Subcutaneous abdominal adipose tissue (tissue), 5 donors: ENCODE data around the gene SSBP3.

Source experiments
- H3K27ac ChIP-seq: one replicate; pipeline ENCODE4 v1.7.0; 2013; ENCODE audit warnings: low read depth, mild to moderate bottlenecking, inconsistent platforms, low read length, moderate library complexity
- H3K27me3 ChIP-seq, 5 donors: one replicate each; pipeline ENCODE4 v1.7.0; 2013; ENCODE audit warnings: low read length in 5 of 5, inconsistent platforms in 1 of 5; ENCODE audit not compliant: control insufficient read depth in 5 of 5, insufficient read depth in 4 of 5
- H3K36me3 ChIP-seq, 5 donors: one replicate each; pipeline ENCODE4 v1.7.0; 2013; ENCODE audit warnings: low read length in 5 of 5; ENCODE audit not compliant: control insufficient read depth in 5 of 5, insufficient read depth in 5 of 5
- H3K4me1 ChIP-seq, 5 donors: one replicate each; pipeline ENCODE4 v1.7.0; 2013; ENCODE audit warnings: low read length in 5 of 5, mild to moderate bottlenecking in 3 of 5, moderate library complexity in 1 of 5; ENCODE audit not compliant: control insufficient read depth in 5 of 5, insufficient read depth in 5 of 5
- H3K4me3 ChIP-seq, 5 donors: one replicate each; pipeline ENCODE4 v1.7.0; 2013; ENCODE audit warnings: low read length in 5 of 5, low read depth in 1 of 5
- H3K9ac ChIP-seq, 5 donors: one replicate each; pipeline ENCODE4 v1.7.0; 2013; ENCODE audit warnings: low read length in 5 of 5, mild to moderate bottlenecking in 4 of 5, moderate library complexity in 3 of 5
- H3K9me3 ChIP-seq, 5 donors: one replicate each; pipeline ENCODE4 v1.7.0; 2013; ENCODE audit warnings: low read length in 5 of 5; ENCODE audit not compliant: control insufficient read depth in 5 of 5
- donor health status: healthy.
- donor health status: healthy.
- donor health status: healthy.
- donor health status: healthy.
- donor health status: healthy.

The SSBP3 gene

DNA sequence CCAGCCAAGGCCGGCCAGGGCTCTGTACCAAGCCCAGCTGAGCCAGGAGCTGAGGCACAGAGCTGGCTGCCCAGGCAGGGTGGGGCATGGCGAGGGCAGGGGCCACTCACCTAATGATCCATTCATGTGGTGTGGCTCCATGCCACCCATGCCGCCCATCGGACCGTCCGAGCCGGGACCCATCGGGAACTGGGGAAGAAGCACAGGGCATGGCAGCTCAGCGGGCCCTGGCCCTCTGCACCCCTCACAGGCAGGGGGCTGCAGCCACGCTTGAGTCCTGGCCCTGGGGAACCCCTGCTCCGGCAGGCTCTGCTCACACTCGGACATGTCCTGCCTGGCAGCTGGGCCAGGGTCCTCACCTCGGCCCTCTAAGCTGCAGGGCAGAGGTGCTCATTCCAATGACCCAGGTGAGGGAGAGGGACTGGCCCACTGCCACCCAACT is 177.5 kb downstream of the SSBP3 start:
- H3K4me3 ChIP-seq: no peak overlapping the region
- H3K27ac ChIP-seq: no peak overlapping the region
- H3K27me3 ChIP-seq: no peaks in the 10 kb centered on the region
- peaks cover 0 to 12% (median 5%) of the 10 kb centered on the region in 5 donors for H3K4me1 ChIP-seq
- H3K36me3 ChIP-seq: peaks cover 0 to 35% (median 11%) of the 10 kb centered on the region in 5 donors
- no peaks in the 10 kb centered on the region for H3K9me3 ChIP-seq
- no peak overlapping the region for H3K9ac ChIP-seq

DNA sequence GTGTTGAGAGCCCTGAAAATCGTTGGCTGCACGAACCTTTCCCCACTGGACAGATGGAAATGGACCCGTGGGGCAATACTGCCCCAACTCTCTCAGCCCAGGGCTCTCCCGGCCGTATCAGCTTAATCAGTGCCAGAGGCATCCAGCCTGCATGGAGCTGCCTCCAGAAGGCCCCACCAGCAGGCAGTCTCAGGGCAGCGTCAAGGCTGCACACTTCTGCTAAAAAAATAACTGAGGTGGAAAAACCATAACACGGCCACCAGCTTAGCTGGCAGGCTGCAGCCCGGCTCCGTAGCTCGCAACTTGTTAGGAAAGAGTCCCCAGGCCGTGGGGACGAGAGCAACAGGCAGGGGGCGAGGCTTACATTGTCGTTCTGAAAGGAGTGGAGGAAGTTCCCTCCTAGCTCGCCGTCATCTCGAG is 178.3 kb downstream of the SSBP3 start:
- no peak overlapping the region for H3K27ac ChIP-seq
- no peak overlapping the region for H3K9ac ChIP-seq
- H3K4me1 ChIP-seq: peaks cover 0 to 12% (median 5%) of the 10 kb centered on the region in 5 donors
- H3K36me3 ChIP-seq: peaks cover 0 to 35% (median 11%) of the 10 kb centered on the region in 5 donors
- no peaks in the 10 kb centered on the region for H3K9me3 ChIP-seq
- no peak overlapping the region for H3K4me3 ChIP-seq
- no peaks in the 10 kb centered on the region for H3K27me3 ChIP-seq

DNA sequence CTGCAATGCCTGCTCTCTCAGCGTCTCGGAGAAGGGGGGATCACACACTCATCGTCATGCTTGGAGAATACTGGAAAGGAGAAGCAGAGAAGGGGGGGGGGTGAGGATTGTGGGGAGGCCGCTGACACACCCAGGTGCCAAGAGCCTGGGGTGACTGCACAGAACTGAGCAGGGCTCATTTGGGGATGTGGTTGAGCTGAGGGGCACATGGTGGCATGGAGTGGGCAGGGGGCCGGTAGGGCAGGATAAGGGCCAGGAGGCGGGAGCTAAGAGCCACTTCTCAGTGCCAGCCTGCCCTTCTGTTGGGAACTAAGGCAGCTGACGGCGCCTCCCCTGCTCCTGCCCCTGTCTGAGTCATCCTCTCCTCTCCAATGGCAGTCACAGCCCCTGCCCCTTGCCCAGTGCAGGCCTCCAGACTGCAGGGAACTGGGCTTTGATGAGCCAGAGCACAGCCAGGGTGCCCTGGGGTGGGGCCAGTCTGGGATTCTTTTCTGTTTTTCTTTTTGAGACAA is 179.0 kb downstream of the SSBP3 start:
- Histone ChIP-seq H3K27ac (no peak overlapping the region), H3K4me1 (peaks cover 0 to 12% (median 5%) of the 10 kb centered on the region in 5 donors), H3K36me3 (peaks cover 0 to 35% (median 11%) of the 10 kb centered on the region in 5 donors), H3K9me3 (no peaks in the 10 kb centered on the region), H3K4me3 (no peak overlapping the region), H3K9ac (no peak overlapping the region), H3K27me3 (no peaks in the 10 kb centered on the region)

GRCh38 chr1:54225986-54226559 is 180.1 kb downstream of the SSBP3 start:
- H3K9ac ChIP-seq: no peak overlapping the region
- H3K27me3 ChIP-seq: no peaks in the 10 kb centered on the region
- H3K9me3 ChIP-seq: no peaks in the 10 kb centered on the region
- no peak overlapping the region for H3K4me3 ChIP-seq
- H3K36me3 ChIP-seq: peaks cover 0 to 34% (median 11%) of the 10 kb centered on the region in 5 donors
- H3K27ac ChIP-seq: no peak overlapping the region
- peaks cover 3 to 15% (median 11%) of the 10 kb centered on the region in 5 donors for H3K4me1 ChIP-seq

- Histone ChIP-seq H3K4me3 (no peak overlapping the region), H3K9me3 (no peaks in the 10 kb centered on the region), H3K27me3 (no peaks in the 10 kb centered on the region), H3K36me3 (peaks cover 0 to 29% (median 11%) of the 10 kb centered on the region in 5 donors), H3K9ac (no peak overlapping the region), H3K4me1 (peaks cover 5 to 22% (median 18%) of the 10 kb centered on the region in 5 donors), H3K27ac (no peak overlapping the region)
These were observed 180.8 kb downstream of the SSBP3 start for GRCh38 chr1:54225378-54225777.

GRCh38 chr1:54224233-54224632 is 182.0 kb downstream of the SSBP3 start:
- H3K36me3 ChIP-seq: peaks cover 0 to 29% (median 11%) of the 10 kb centered on the region in 5 donors
- no peaks in the 10 kb centered on the region for H3K27me3 ChIP-seq
- H3K9me3 ChIP-seq: no peaks in the 10 kb centered on the region
- no peak overlapping the region for H3K9ac ChIP-seq
- H3K4me1 ChIP-seq: peaks cover 4 to 29% (median 27%) of the 10 kb centered on the region in 5 donors
- H3K4me3 ChIP-seq: no peak overlapping the region
- no peak overlapping the region for H3K27ac ChIP-seq

DNA sequence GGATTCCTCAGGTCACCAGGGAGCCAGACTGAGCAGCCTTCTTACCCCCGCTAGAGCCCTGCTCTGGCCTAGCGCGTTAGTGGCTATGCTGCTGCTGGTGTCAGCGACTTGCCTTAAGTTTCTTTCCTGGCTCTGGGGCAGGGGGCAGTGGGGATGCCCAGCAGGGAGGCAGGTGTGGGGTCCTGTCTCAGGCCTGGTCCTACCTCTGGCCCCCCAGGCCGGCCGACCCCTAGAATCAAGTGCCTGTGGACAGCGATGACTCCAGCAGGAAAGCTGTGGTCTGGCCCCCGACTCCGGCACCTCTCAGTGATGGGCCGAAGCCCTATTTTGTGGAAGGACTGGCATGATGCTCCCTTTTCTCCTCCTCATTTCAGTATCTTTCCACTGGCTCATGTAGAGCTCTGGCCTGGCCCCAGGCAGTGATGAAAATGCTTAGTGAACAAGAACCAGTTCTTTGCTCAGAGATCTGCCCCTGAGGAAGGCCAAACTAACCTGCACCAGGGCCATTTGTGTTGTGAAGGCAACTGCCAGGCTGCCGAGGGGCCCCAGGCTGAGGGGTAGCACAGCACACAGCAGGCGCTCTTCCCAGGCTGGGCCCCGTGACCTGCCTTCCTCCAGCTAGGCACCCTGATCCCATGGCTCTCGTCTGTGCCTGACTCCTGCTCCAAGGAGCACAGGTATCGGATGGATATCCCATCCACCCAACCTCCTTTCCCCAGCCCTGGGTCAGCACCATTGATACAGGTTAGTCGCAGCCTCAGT is 182.6 kb downstream of the SSBP3 start:
- Histone ChIP-seq H3K27ac (no peak overlapping the region), H3K9ac (peak overlapping the region in 1 of 5 donors; percentile 14), H3K36me3 (peaks cover 0 to 31% (median 16%) of the 10 kb centered on the region in 5 donors), H3K27me3 (no peaks in the 10 kb centered on the region), H3K4me1 (peaks cover 1 to 35% (median 29%) of the 10 kb centered on the region in 5 donors), H3K9me3 (no peaks in the 10 kb centered on the region), H3K4me3 (no peak overlapping the region)

DNA sequence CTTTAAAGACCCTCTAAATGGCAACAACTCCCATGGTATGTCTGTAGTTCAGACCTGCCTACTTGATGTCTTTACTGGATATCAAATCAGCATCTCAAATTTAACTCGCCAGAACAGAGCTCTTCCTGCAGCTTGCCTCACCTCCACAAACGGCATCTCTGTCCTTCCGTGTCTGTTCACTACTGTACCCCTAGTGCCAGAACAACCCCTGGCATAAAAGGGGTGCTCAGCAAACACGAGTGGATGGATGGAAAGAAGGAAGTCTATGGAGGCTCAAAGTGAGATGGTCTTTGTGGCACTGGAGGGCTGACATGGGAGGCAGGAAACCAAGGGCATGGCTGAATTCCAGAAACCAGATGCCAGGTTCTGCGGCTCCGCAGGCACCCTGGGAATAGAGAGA is 183.5 kb downstream of the SSBP3 start:
- Histone ChIP-seq H3K9ac (no peak overlapping the region), H3K4me3 (no peak overlapping the region), H3K9me3 (no peaks in the 10 kb centered on the region), H3K27ac (no peak overlapping the region), H3K36me3 (peaks cover 0 to 31% (median 20%) of the 10 kb centered on the region in 5 donors), H3K27me3 (no peaks in the 10 kb centered on the region), H3K4me1 (peaks cover 3 to 32% (median 29%) of the 10 kb centered on the region in 5 donors)

DNA sequence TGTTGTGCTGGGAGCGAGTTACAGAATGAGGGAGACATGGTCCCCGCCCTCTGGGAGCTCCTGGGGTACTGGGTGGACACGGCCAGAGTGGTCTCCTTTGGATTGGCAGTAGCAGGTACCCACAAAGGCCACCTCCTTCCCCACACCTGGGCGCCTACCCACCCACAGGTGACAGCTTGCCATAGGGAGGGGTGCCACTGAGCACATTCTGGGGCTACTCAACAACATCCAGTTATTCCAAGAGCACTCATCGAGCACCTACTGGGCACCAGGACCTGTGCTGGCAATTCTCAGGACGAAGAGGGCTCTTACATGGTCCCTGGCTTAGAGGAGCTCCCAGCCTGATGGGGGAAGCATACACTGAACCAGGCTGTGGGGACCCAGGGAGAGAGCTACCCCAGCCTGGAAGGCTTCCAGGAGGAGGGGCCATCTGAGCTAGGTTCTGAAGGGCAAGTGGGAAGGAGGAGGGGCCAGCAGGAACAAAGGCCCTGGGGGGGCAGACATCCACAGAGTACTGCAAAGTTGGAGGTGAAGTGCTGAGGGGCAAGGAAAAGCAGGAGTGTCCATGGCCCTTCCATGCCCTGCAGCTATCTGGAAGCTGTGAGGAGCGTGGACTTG is 184.2 kb downstream of the SSBP3 start:
- peaks cover 0 to 31% (median 27%) of the 10 kb centered on the region in 5 donors for H3K36me3 ChIP-seq
- peaks cover 3 to 30% (median 27%) of the 10 kb centered on the region in 5 donors for H3K4me1 ChIP-seq
- H3K27ac ChIP-seq: no peak overlapping the region
- H3K4me3 ChIP-seq: no peak overlapping the region
- H3K9me3 ChIP-seq: no peaks in the 10 kb centered on the region
- no peaks in the 10 kb centered on the region for H3K27me3 ChIP-seq
- H3K9ac ChIP-seq: no peak overlapping the region
